Cerebellar nuclear complex (tissue), 1 donor: ENCODE results near the gene TNKS2.

Experiments used
- DNase-seq, 2 experiments: peaks; one replicate each; lab custom pipeline; 2025; lab: John Stamatoyannopoulos, UW

The TNKS2 gene

DNA sequence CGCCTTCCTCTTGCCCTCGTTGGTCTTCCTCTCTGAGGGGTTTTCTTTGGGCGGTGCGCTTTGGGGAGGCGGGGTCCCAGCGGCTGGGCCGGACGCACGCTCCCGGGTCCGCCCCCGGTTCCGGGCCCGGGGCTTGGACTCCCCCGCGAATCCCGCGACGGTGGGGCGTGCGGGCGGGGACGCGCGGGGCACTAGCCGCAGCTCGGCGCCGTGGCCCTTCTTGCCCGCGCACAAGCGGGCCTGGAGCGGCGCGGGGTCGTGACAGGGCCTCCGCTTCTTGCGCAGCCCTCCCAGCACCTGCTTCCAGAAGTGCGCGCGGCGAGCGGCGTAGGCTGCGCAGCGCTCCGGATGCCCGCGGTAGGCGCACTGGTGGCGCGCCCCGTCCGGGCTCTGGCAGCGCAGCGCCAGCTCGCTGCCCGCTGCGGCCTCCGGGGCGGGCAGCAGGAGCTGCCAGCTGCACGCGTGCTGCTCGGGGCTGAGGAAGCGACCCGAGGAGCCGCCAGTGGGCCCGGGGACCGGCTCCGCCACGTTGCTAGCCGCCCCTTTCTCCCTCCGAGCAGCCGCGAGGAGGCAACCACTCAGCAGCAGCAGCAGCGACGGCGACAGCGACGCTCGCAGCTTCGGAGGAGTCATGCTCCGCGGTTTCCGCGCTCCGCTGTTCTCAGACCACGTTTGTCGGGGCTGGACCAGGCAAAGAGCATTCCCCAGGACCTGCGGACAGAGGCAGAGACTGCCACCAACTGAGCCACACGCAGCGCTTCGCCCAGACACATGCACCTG, 110.3 kb downstream of the TNKS2 start:
- DNase-seq = no peak

- no peak for DNase-seq
These were observed 111.0 kb downstream of the TNKS2 start, which contains the start of gene FGFBP3 for GRCh38 chr10:91909117-91909677. FGFBP3 (minus strand) TSS chr10:91909486; CDS start chr10:91908969, 517 bp downstream.

GRCh38 chr10:91910467-91910866, 112.2 kb downstream of the TNKS2 start:
- DNase-seq = no peak
